ENCODE results near the gene ABHD2. TPM values are rescaled to one million over a fixed set of nuclear protein-coding genes. Genes with fewer than 3 reads are reported as not detected.

The ABHD2 gene
- total RNA-seq, 4 donors from 2014 or later, result 29.7 to 48.1 (median 35.9) TPM

- no peaks in the 10 kb centered on the region for H3K27me3 ChIP-seq
- no peaks in the 10 kb centered on the region for H3K9me3 ChIP-seq
- DNase-seq (ENCODE audit: low spot score in 2 of 2), result no peak
- 58 to 76% methylated on average over 2 of the region's 2 CpGs for WGBS, 2 donors
- peaks cover 0 to 15% (median 0%) of the 10 kb centered on the region in 3 donors for H3K36me3 ChIP-seq
- H3K4me3 ChIP-seq, result no peak overlapping the region
- TF ChIP-seq POLR2A (IDR thresholded peaks at IDR 0.05) (no peak), CTCF (IDR thresholded peaks at IDR 0.05) (no peak), EP300 (IDR thresholded peaks at IDR 0.05) (no peak)
- peaks cover 0 to 48% (median 6%) of the 10 kb centered on the region in 4 donors for H3K4me1 ChIP-seq
- peak overlapping the region in 2 of 4 donors; percentile 40 to 49 for H3K27ac ChIP-seq
Observed at GRCh38 chr15:89172921-89173320, 84.7 kb downstream of the ABHD2 start.

DNA sequence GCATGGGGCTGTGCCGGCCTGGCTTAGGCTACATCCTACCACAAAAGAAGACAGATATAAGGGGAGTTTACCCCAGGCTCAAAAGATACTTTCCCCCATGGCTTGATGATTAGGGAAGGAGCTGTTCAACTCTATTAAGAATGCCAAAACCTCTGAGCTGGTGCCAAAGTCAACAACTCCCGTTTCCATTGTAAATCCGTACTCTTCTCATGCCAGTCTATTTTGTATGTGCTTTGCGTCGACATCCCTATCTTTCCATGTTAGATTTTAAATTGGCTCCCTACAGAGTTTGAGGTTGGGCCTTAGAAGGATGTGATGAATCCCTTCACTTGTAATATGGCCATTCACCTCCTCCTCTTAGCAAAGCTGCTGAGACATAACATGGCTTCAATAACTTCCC is 86.2 kb downstream of the ABHD2 start:
- H3K4me1 ChIP-seq, result peaks cover 0 to 44% (median 7%) of the 10 kb centered on the region in 4 donors
- H3K9me3 ChIP-seq, result no peaks in the 10 kb centered on the region
- no peak for DNase-seq (ENCODE audit: low spot score in 2 of 2)
- H3K4me3 ChIP-seq, result no peak overlapping the region
- TF ChIP-seq CTCF (IDR thresholded peaks at IDR 0.05) (no peak), EP300 (IDR thresholded peaks at IDR 0.05) (no peak), POLR2A (IDR thresholded peaks at IDR 0.05) (no peak)
- H3K27ac ChIP-seq, result peak overlapping the region in 2 of 4 donors; percentile 36 to 43
- WGBS, 2 donors, result 38 to 47% methylated on average over 5 of the region's 5 CpGs
- H3K36me3 ChIP-seq, result peaks cover 0 to 28% (median 0%) of the 10 kb centered on the region in 3 donors
- H3K27me3 ChIP-seq, result no peaks in the 10 kb centered on the region

DNA sequence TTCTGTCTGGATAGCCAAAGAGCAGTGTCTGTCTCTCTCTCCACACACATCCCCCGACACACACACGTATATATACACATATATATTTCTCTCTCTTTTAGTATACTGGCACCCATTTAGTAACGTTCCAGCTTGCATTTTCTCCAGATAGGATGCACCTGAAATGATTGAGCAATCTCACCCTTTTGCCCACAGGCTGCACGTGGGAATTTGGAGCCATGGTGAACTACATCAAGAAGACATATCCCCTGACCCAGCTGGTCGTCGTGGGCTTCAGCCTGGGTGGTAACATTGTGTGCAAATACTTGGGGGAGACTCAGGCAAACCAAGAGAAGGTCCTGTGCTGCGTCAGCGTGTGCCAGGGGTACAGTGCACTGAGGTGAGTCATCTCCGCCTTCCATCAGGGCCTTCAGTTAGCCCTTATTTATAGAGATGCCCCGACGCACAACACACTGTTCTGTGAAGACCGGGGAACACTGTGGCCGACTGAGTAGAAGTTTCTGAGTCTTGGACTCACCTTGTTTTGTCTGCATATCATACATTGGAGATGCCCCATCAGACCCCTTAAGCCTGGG is 87.4 kb downstream of the ABHD2 start:
- no peak overlapping the region for H3K27ac ChIP-seq
- no peak for DNase-seq (ENCODE audit: low spot score in 2 of 2)
- 78 to 87% methylated on average over 13 of the region's 13 CpGs for WGBS, 2 donors

DNA sequence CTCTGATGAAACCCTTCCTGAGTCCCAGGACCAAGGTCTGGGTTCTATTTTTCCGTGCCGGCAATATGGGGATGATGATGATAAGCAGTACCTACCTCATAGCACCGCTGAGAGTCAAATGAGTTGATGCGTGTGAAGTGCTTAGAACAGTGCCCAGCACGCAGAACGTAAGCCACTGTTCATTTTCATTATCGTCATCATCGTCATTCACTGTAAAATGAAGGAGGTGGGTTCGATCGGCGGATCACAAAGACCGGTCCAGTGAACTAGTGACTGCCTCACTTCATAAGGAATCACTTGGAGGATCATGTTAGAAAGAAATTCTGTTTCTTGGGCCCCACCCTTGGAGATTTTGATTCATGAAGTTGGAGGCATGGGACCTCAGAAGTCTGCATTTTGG is 88.9 kb downstream of the ABHD2 start:
- WGBS, 2 donors, result 91 to 92% methylated on average over 12 of the region's 12 CpGs
- peak overlapping the region in 2 of 4 donors; percentile 40 to 68 for H3K27ac ChIP-seq

More for the DNA sequence above, 87.4 kb downstream of the ABHD2 start:
- no peak overlapping the region for H3K4me3 ChIP-seq
- no peak for TF ChIP-seq EP300 (IDR thresholded peaks at IDR 0.05)
- TF ChIP-seq CTCF (IDR thresholded peaks at IDR 0.05), result no peak
- no peak for TF ChIP-seq POLR2A (IDR thresholded peaks at IDR 0.05)
- no peaks in the 10 kb centered on the region for H3K9me3 ChIP-seq
- peaks cover 0 to 28% (median 0%) of the 10 kb centered on the region in 3 donors for H3K36me3 ChIP-seq
- H3K27me3 ChIP-seq, result no peaks in the 10 kb centered on the region
- peaks cover 0 to 55% (median 9%) of the 10 kb centered on the region in 4 donors for H3K4me1 ChIP-seq

More for the DNA sequence above, 88.9 kb downstream of the ABHD2 start:
- no peak for DNase-seq (ENCODE audit: low spot score in 2 of 2)
- no peak overlapping the region for H3K4me3 ChIP-seq
- peaks cover 0 to 59% (median 9%) of the 10 kb centered on the region in 4 donors for H3K4me1 ChIP-seq
- no peaks in the 10 kb centered on the region for H3K27me3 ChIP-seq
- H3K9me3 ChIP-seq, result no peaks in the 10 kb centered on the region
- no peak for TF ChIP-seq EP300 (IDR thresholded peaks at IDR 0.05)
- TF ChIP-seq POLR2A (IDR thresholded peaks at IDR 0.05), result no peak
- TF ChIP-seq CTCF (IDR thresholded peaks at IDR 0.05), result no peak
- H3K36me3 ChIP-seq, result peaks cover 0 to 28% (median 0%) of the 10 kb centered on the region in 3 donors

Data from tibial nerve (tissue), 4 donors.